ENCODE results near the gene NBPF1. TPM values are rescaled to one million over a fixed set of nuclear protein-coding genes. Genes with fewer than 3 reads are reported as not detected.
"Not testable (repeated sequence)": the region's sequence is repeated elsewhere in the genome, so short reads cannot be mapped to it uniquely, and the experiment has no call there.

Gene NBPF1
- total and polyA plus RNA-seq, 7 experiments from 2014 or later, result 7.0 to 25.7 (median 16.0) TPM

DNA sequence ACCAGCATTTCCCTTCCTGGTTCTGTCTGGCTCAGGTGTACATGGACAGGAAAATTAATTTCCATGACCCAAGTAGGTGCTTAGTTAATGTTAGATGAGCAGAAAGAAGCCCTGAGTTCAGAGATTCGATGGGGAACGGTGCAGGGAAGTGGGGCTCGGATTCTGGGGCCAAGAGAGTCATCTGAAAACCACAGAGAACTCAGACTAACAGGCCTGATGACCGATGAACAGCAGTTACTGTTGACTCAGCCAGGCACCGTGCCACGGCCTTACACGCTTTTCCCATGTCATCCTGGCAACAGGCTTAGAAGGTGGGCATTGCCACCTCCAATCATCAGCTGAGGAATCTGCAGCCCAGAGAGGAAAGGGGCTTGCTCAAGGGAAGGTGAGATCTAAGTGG is 10.0 kb upstream of the NBPF1 start:
- H3K4me1 Mint-ChIP-seq; intact Hi-C loops (cut with micrococcal nuclease); H3K27ac Mint-ChIP-seq; ATAC-seq; POLR2A ChIA-PET; H3K4me1 ChIP-seq (ENCODE audit: control insufficient read depth in 2 of 2, insufficient read depth in 2 of 2, low read length in 2 of 2); H3K9me3 ChIP-seq (ENCODE audit: control insufficient read depth in 2 of 3, low read length in 3 of 3); H3K4me3 ChIP-seq (ENCODE audit: low read length); H3K9me3 Mint-ChIP-seq; H3K27me3 Mint-ChIP-seq; H3K27ac ChIP-seq (ENCODE audit: low read depth, low read length); H3K4me3 Mint-ChIP-seq; H3K27me3 ChIP-seq (ENCODE audit: control insufficient read depth in 2 of 2, insufficient read depth in 2 of 2, low read length in 2 of 2): not testable (repeated sequence)
- peaks cover 0 to 76% (median 25%) of the 10 kb centered on the region in 3 experiments for H3K36me3 ChIP-seq (ENCODE audit: control insufficient read depth in 2 of 3, insufficient read depth in 3 of 3, low read length in 3 of 3)
- DNase-seq, result peak in 1 of 9 donors; percentile 24
- CTCF ChIA-PET, result interaction anchor here (0.7 kb wide), 1 partner anchor 12 kb away, joined by 5 read pairs; no protein-coding TSS in a partner anchor
- H3K36me3 Mint-ChIP-seq, result peaks cover 7 to 20% (median 10%) of the 10 kb centered on the region in 5 donors

DNA sequence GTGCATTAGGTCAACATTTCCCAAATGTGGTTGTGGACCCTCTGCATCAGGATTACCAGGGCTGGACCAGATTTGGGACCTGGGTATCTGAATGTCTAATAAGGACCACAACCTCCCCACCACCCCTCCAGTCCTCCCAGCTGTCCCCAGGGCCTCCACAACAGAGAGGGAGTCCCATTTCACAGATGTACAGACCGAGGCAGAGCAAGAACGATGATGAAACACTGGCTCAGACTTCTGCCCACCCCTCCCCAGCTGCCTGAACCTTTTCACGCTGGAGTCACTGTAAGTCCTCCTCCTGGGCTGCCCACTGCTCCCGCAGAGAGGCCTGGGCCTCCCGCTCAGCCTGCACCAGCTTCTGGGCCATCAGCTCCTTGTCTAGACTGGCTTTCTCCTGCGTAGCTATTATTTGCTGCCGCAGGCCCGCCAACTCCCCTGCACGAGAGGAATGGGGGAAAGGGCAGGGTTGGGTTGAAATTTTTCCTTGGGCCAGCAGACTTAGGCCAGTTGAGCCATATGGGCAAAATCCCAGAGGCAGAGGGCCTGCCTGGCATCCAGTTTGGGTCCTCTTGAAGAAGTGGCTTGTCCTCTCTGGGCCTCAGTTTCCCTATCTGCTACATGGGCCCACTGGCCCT is 8.4 kb upstream of the NBPF1 start:
- H3K27me3 Mint-ChIP-seq; H3K9me3 Mint-ChIP-seq; H3K4me3 ChIP-seq (ENCODE audit: low read length); H3K4me3 Mint-ChIP-seq; H3K9me3 ChIP-seq (ENCODE audit: control insufficient read depth in 2 of 3, low read length in 3 of 3); POLR2A ChIA-PET; ATAC-seq; H3K27me3 ChIP-seq (ENCODE audit: control insufficient read depth in 2 of 2, insufficient read depth in 2 of 2, low read length in 2 of 2); H3K4me1 Mint-ChIP-seq; H3K27ac ChIP-seq (ENCODE audit: low read depth, low read length); H3K4me1 ChIP-seq (ENCODE audit: control insufficient read depth in 2 of 2, insufficient read depth in 2 of 2, low read length in 2 of 2); H3K27ac Mint-ChIP-seq: not testable (repeated sequence)
- DNase-seq, result peak in 1 of 9 donors; percentile 29
- CTCF ChIA-PET, result interaction anchor here (1.6 kb wide), 1 partner anchor 12 kb away, joined by 8 read pairs; no protein-coding TSS in a partner anchor
- intact Hi-C loops (cut with micrococcal nuclease), result loop anchor here in 1 of 2 donors (1.0 kb wide), 1 partner anchor 330 kb away; no protein-coding TSS in a partner anchor
- peaks cover 0 to 70% (median 25%) of the 10 kb centered on the region in 3 experiments for H3K36me3 ChIP-seq (ENCODE audit: control insufficient read depth in 2 of 3, insufficient read depth in 3 of 3, low read length in 3 of 3)
- H3K36me3 Mint-ChIP-seq, result peaks cover 7 to 16% (median 8%) of the 10 kb centered on the region in 5 donors

DNA sequence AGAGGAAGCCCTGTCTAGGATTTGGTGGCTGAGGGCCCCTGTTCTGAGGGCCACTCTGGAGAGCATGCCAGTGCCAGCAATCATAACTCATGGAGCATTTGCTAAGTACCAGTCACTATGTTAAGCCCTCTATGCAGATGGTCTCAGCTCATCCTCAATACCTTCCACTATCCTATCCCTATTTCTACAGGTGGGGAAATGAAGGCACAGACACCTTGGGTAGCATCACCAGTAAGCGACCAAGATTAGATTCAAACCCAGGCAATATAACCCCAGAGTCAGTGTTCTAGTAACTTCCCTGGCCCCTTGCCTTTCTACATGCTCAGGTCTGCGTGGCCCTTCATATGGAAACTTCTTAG is 7.9 kb upstream of the NBPF1 start:
- Histone ChIP-seq H3K4me1 (ENCODE audit: control insufficient read depth in 2 of 2, insufficient read depth in 2 of 2, low read length in 2 of 2) (no peaks in the 10 kb centered on the region), H3K9me3 (ENCODE audit: control insufficient read depth in 2 of 3, low read length in 3 of 3) (no peaks in the 10 kb centered on the region), H3K27ac (ENCODE audit: low read depth, low read length) (no peak overlapping the region), H3K27me3 (ENCODE audit: control insufficient read depth in 2 of 2, insufficient read depth in 2 of 2, low read length in 2 of 2) (no peaks in the 10 kb centered on the region), H3K36me3 (ENCODE audit: control insufficient read depth in 2 of 3, insufficient read depth in 3 of 3, low read length in 3 of 3) (peaks cover 0 to 66% (median 22%) of the 10 kb centered on the region in 3 experiments), H3K4me3 (ENCODE audit: low read length) (no peak overlapping the region)
- Mint-ChIP-seq H3K9me3 (no peaks in the 10 kb centered on the region), H3K4me3 (no peak overlapping the region), H3K27ac (no peak overlapping the region), H3K4me1 (peaks cover 0 to 2% (median 0%) of the 10 kb centered on the region in 7 donors), H3K36me3 (peaks cover 5 to 13% (median 6%) of the 10 kb centered on the region in 5 donors), H3K27me3 (no peaks in the 10 kb centered on the region)
- ChIA-PET CTCF (interaction anchor here (0.6 to 1.6 kb wide), 4 partner anchors 12 to 330 kb away, joined by 3 to 8 read pairs (median 4); no protein-coding TSS in a partner anchor), POLR2A (interaction anchor here (0.7 kb wide), 1 partner anchor 93 kb away, joined by 4 read pairs; no protein-coding TSS in a partner anchor)
- intact Hi-C loops (cut with micrococcal nuclease), result loop anchor here in 1 of 2 donors (1.0 kb wide), 1 partner anchor 330 kb away; no protein-coding TSS in a partner anchor
- no peak for DNase-seq
- ATAC-seq, result no peak

DNA sequence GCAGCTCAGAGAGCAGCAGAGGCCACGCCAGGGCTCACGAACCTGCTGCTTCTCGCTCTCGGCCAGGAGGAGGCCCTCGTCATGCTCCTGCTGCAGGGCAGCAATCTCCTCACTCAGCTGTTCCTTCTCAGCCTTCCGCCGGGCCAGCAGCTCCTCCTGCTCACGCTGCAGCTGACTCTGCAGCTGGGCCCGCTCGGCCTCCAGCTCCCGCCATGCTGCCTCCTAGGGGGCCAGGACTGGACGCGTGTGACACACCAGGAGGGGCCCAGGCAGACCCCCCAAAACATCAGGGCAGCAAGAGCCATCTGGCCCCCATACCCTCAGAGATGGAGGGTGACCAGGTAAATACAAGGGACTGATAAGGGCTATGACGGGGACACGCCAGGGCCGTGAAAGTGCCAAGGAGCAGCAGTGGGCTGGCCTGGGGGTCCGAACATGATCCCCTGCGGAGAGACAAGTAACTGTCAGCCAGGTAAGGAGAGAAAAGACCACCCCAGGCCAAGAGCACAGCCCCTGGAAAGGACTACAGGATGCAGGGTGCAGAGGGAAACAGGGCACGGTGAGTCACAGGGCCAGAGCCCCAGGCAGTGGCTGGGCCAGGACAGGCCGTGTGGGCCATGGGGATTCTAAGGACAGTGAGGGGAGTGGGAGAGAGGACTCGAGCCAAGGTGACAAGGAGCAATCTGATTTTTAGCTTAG is 6.6 kb upstream of the NBPF1 start:
- H3K4me3 ChIP-seq (ENCODE audit: low read length); H3K4me1 ChIP-seq (ENCODE audit: control insufficient read depth in 2 of 2, insufficient read depth in 2 of 2, low read length in 2 of 2); H3K27me3 ChIP-seq (ENCODE audit: control insufficient read depth in 2 of 2, insufficient read depth in 2 of 2, low read length in 2 of 2); H3K9me3 Mint-ChIP-seq; H3K4me1 Mint-ChIP-seq; H3K9me3 ChIP-seq (ENCODE audit: control insufficient read depth in 2 of 3, low read length in 3 of 3); H3K27ac Mint-ChIP-seq; H3K27me3 Mint-ChIP-seq; H3K36me3 Mint-ChIP-seq; ATAC-seq; H3K4me3 Mint-ChIP-seq; POLR2A ChIA-PET; H3K27ac ChIP-seq (ENCODE audit: low read depth, low read length): not testable (repeated sequence)
- peaks cover 0 to 54% (median 12%) of the 10 kb centered on the region in 3 experiments for H3K36me3 ChIP-seq (ENCODE audit: control insufficient read depth in 2 of 3, insufficient read depth in 3 of 3, low read length in 3 of 3)
- CTCF ChIA-PET, result interaction anchor here (1.6 kb wide), 1 partner anchor 10 kb away, joined by 8 read pairs; no protein-coding TSS in a partner anchor
- DNase-seq, result peak in 1 of 9 donors; percentile 23
- intact Hi-C loops (cut with micrococcal nuclease), result loop anchor here in 1 of 2 donors (10.0 kb wide), 2 partner anchors 295 to 415 kb away; no protein-coding TSS in a partner anchor

DNA sequence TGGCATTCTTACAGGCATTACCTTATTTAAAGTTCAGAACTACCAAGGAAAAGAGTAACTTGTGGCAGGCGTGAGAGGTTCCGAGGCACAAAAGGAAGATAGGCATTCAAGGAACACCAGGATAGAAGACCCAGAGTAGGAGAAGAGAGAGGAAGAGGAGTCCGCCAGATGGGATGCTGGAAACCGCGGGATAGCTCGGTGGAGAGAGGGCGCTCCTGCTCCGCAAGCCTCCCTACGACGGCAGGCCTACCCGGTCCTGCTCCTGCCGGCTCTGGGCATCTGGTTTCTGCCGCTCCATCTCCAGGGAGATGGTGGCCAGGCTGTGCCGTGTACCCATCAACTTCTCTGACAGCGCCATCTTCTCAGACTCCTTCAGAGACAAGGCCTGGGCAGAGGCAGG is 5.4 kb upstream of the NBPF1 start:
- Mint-ChIP-seq H3K27ac (no peak overlapping the region), H3K9me3 (no peaks in the 10 kb centered on the region), H3K4me3 (no peak overlapping the region), H3K4me1 (no peaks in the 10 kb centered on the region), H3K36me3 (no peaks in the 10 kb centered on the region), H3K27me3 (no peaks in the 10 kb centered on the region)
- H3K9me3 ChIP-seq (ENCODE audit: control insufficient read depth in 2 of 3, low read length in 3 of 3), result no peaks in the 10 kb centered on the region
- peaks cover 0 to 42% (median 6%) of the 10 kb centered on the region in 3 experiments for H3K36me3 ChIP-seq (ENCODE audit: control insufficient read depth in 2 of 3, insufficient read depth in 3 of 3, low read length in 3 of 3)
- H3K4me1 ChIP-seq (ENCODE audit: control insufficient read depth in 2 of 2, insufficient read depth in 2 of 2, low read length in 2 of 2), result peaks cover 3 to 6% of the 10 kb centered on the region in 2 donors
- H3K27ac ChIP-seq (ENCODE audit: low read depth, low read length), result no peak overlapping the region
- CTCF ChIA-PET, result no interaction called here
- H3K27me3 ChIP-seq (ENCODE audit: control insufficient read depth in 2 of 2, insufficient read depth in 2 of 2, low read length in 2 of 2), result no peaks in the 10 kb centered on the region
- POLR2A ChIA-PET, result no interaction called here
- DNase-seq (peak in 1 of 9 donors; percentile 38), ATAC-seq (no peak)
- H3K4me3 ChIP-seq (ENCODE audit: low read length), result no peak overlapping the region
- intact Hi-C loops (cut with micrococcal nuclease), result loop anchor here in 1 of 2 donors (10.0 kb wide), 2 partner anchors 296 to 414 kb away; no protein-coding TSS in a partner anchor

DNA sequence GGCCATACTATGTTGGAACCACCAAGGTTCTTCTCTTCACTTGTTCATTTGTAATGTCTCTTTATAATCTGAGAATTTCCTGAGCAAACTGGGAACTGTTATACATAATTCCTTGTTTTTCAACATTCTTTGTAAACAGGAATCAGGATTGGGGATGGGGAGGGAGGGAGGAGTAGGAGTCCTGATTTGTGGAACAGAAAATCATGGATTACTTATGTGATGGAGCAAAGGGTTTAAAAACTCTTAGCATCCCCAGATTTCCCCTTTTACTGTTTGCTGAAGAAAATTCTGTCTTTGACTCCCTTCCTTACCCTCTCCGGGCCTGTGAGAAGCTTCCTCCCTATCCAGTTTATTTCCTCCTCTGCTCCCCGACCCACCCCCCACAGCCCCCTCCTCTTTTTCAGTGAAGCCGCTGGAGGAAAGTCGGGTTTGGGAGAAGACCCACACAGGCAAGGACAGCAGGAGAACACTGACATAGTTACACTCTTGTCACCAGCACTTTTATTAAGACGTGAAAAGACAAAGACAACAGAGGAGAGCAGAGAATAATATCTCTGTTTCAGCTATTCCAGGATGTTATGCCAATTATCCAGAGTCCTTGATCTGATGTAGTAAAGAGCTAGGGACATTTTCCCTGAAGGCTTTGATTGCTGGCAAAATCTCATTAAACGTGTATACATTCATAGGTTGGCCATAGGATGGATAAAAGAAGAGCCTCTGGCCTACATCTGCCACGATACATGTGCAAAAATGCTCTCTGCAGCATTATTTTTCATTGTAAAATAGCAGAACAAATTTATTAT is 4.6 kb upstream of the NBPF1 start:
- H3K4me3 ChIP-seq (ENCODE audit: low read length), result no peak overlapping the region
- POLR2A ChIA-PET, result no interaction called here
- intact Hi-C loops (cut with micrococcal nuclease), result loop anchor here in 1 of 2 donors (10.0 kb wide), 2 partner anchors 297 to 413 kb away; no protein-coding TSS in a partner anchor
- Mint-ChIP-seq H3K36me3 (no peaks in the 10 kb centered on the region), H3K9me3 (no peaks in the 10 kb centered on the region), H3K4me1 (no peaks in the 10 kb centered on the region), H3K27ac (no peak overlapping the region), H3K27me3 (no peaks in the 10 kb centered on the region), H3K4me3 (no peak overlapping the region)
- no peak for ATAC-seq
- CTCF ChIA-PET, result no interaction called here
- no peaks in the 10 kb centered on the region for H3K9me3 ChIP-seq (ENCODE audit: control insufficient read depth in 2 of 3, low read length in 3 of 3)
- peaks cover 4 to 8% of the 10 kb centered on the region in 2 donors for H3K4me1 ChIP-seq (ENCODE audit: control insufficient read depth in 2 of 2, insufficient read depth in 2 of 2, low read length in 2 of 2)
- peak in 1 of 9 donors; percentile 19 for DNase-seq
- peaks cover 0 to 41% (median under 1%) of the 10 kb centered on the region in 3 experiments for H3K36me3 ChIP-seq (ENCODE audit: control insufficient read depth in 2 of 3, insufficient read depth in 3 of 3, low read length in 3 of 3)
- H3K27me3 ChIP-seq (ENCODE audit: control insufficient read depth in 2 of 2, insufficient read depth in 2 of 2, low read length in 2 of 2), result no peaks in the 10 kb centered on the region
- H3K27ac ChIP-seq (ENCODE audit: low read depth, low read length), result no peak overlapping the region
